HEK293T (cell line): ENCODE data around the gene ZSWIM5.

ENCODE experiments used
- CTCF ChIA-PET: fragments of 350-600 bp; formaldehyde crosslinking; extraction: SDS; loops from one replicate; lab custom pipeline; 2021; ENCODE audit warnings: antibody characterized with exemption, inconsistent platforms; lab: Yijun Ruan, JAX
- POLR2A ChIA-PET: fragments of 350-600 bp; formaldehyde crosslinking; extraction: SDS; loops from one replicate; lab custom pipeline; 2020; ENCODE audit warnings: antibody characterized with exemption, inconsistent platforms; lab: Yijun Ruan, JAX
- DNase-seq: peaks from one replicate; pipeline ENCODE4 v3.0.0; 2012; ENCODE audit warnings: mixed read lengths; ENCODE audit errors: extremely low spot score
- ARNT ChIP-seq: fragments of 450-650 bp; IDR thresholded peaks from 2 replicates; pipeline ENCODE4 v1.6.1; 2017; ENCODE audit warnings: mild to moderate bottlenecking
- BHLHE40 ChIP-seq: fragments of 450-650 bp; IDR thresholded peaks from 2 replicates; pipeline ENCODE4 v1.6.1; 2016; ENCODE audit warnings: mild to moderate bottlenecking, moderate library complexity, borderline replicate concordance
- CTBP1 ChIP-seq: fragments of 450-650 bp; IDR thresholded peaks from 2 replicates; pipeline ENCODE4 v1.6.1; 2016; ENCODE audit warnings: borderline replicate concordance
- ELF4 ChIP-seq: fragments of 450-650 bp; IDR thresholded peaks from 2 replicates; pipeline ENCODE4 v1.6.1; 2017; ENCODE audit warnings: antibody characterized with exemption
- FOXA1 ChIP-seq: fragments of 450-650 bp; IDR thresholded peaks from 2 replicates; pipeline ENCODE4 v1.6.1; 2016; ENCODE audit warnings: mild to moderate bottlenecking
- FOXK2 ChIP-seq: fragments of 450-650 bp; IDR thresholded peaks from 2 replicates; pipeline ENCODE4 v1.6.1; 2016; ENCODE audit warnings: mild to moderate bottlenecking
- FOXM1 ChIP-seq: fragments of 450-650 bp; IDR thresholded peaks from 2 replicates; pipeline ENCODE4 v1.6.1; 2017; ENCODE audit warnings: mild to moderate bottlenecking, borderline replicate concordance
- HDGF ChIP-seq: fragments of 450-650 bp; IDR thresholded peaks from 2 replicates; pipeline ENCODE4 v1.6.1; 2017; ENCODE audit warnings: antibody characterized with exemption, borderline replicate concordance
- L3MBTL2 ChIP-seq: fragments of 450-650 bp; conservative IDR thresholded peaks from 2 replicates; pipeline ENCODE4 v1.6.1; 2016; ENCODE audit warnings: mild to moderate bottlenecking
- LEF1 ChIP-seq: fragments of 450-650 bp; IDR thresholded peaks from 2 replicates; pipeline ENCODE4 v1.6.1; 2017; ENCODE audit warnings: mild to moderate bottlenecking, borderline replicate concordance
- NFRKB ChIP-seq: fragments of 450-650 bp; IDR thresholded peaks from 2 replicates; pipeline ENCODE4 v1.6.1; 2016; ENCODE audit warnings: mild to moderate bottlenecking, moderate library complexity
- PKNOX1 ChIP-seq: fragments of 450-650 bp; IDR thresholded peaks from 2 replicates; pipeline ENCODE4 v1.6.1; 2016
- SP1 ChIP-seq: fragments of 450-650 bp; IDR thresholded peaks from 2 replicates; pipeline ENCODE4 v1.6.1; 2017
- SUZ12 ChIP-seq: fragments of 450-650 bp; IDR thresholded peaks from 2 replicates; pipeline ENCODE4 v1.6.1; 2016; ENCODE audit warnings: mild to moderate bottlenecking
- TARDBP ChIP-seq: fragments of 450-650 bp; IDR thresholded peaks from 2 replicates; pipeline ENCODE4 v1.6.1; 2016
- ZNF384 ChIP-seq: fragments of 450-650 bp; IDR thresholded peaks from 2 replicates; pipeline ENCODE4 v1.6.1; 2016

The ZSWIM5 gene

GRCh38 chr1:45043094-45043493 is 163.3 kb downstream of the ZSWIM5 start:
- DNase-seq = no peak
- POLR2A ChIA-PET = no interaction called here
- no peak for TF ChIP-seq ELF4
- no peak for TF ChIP-seq SUZ12
- TF ChIP-seq FOXA1 = no peak
- no peak for TF ChIP-seq LEF1
- no peak for TF ChIP-seq FOXK2
- TF ChIP-seq BHLHE40 = no peak
- TF ChIP-seq L3MBTL2 = no peak
- no peak for TF ChIP-seq CTBP1
- TF ChIP-seq NFRKB = no peak
- TF ChIP-seq TARDBP = no peak
- no peak for TF ChIP-seq SP1
- no peak for TF ChIP-seq ARNT
- no peak for TF ChIP-seq FOXM1
- TF ChIP-seq ZNF384 = no peak
- CTCF ChIA-PET = no interaction called here

- CTCF ChIA-PET = interaction anchor here (0.8 kb wide), 1 partner anchor 22 kb away, joined by 4 read pairs; no protein-coding TSS in a partner anchor
- TF ChIP-seq FOXA1 (no peak), ELF4 (no peak), ARNT (no peak), FOXM1 (no peak), BHLHE40 (no peak), ZNF384 (no peak), L3MBTL2 (no peak), LEF1 (no peak), FOXK2 (no peak), PKNOX1 (no peak)
- DNase-seq = no peak
- POLR2A ChIA-PET = no interaction called here
Measured at GRCh38 chr1:45040297-45040696, 166.1 kb downstream of the ZSWIM5 start.

GRCh38 chr1:45038661-45039364 is 167.6 kb downstream of the ZSWIM5 start:
- DNase-seq = no peak
- CTCF ChIA-PET = no interaction called here
- TF ChIP-seq ARNT (no peak), BHLHE40 (no peak)
- POLR2A ChIA-PET = no interaction called here

GRCh38 chr1:45038240-45038639 is 168.2 kb downstream of the ZSWIM5 start:
- DNase-seq = no peak
- ChIA-PET POLR2A (no interaction called here), CTCF (no interaction called here)
- no peak for TF ChIP-seq PKNOX1
- no peak for TF ChIP-seq FOXK2
- no peak for TF ChIP-seq BHLHE40
- no peak for TF ChIP-seq HDGF
- no peak for TF ChIP-seq ELF4
- no peak for TF ChIP-seq ZNF384
- no peak for TF ChIP-seq LEF1
- no peak for TF ChIP-seq FOXM1
- no peak for TF ChIP-seq SUZ12
- no peak for TF ChIP-seq TARDBP
- TF ChIP-seq NFRKB = no peak
- no peak for TF ChIP-seq ARNT
- no peak for TF ChIP-seq FOXA1
- TF ChIP-seq SP1 = no peak
- TF ChIP-seq CTBP1 = no peak
- TF ChIP-seq L3MBTL2 = no peak

GRCh38 chr1:45037456-45037855 is 168.9 kb downstream of the ZSWIM5 start:
- TF ChIP-seq BHLHE40 (no peak), ARNT (no peak), HDGF (no peak), ELF4 (no peak), SP1 (no peak), PKNOX1 (no peak), CTBP1 (no peak)
- no peak for DNase-seq
- ChIA-PET POLR2A (no interaction called here), CTCF (no interaction called here)

GRCh38 chr1:45035631-45036301 is 170.6 kb downstream of the ZSWIM5 start:
- DNase-seq = no peak
- TF ChIP-seq ARNT (no peak), TARDBP (no peak), FOXA1 (no peak), HDGF (no peak), CTBP1 (no peak), FOXM1 (no peak), SP1 (no peak), LEF1 (no peak), SUZ12 (no peak), PKNOX1 (no peak), L3MBTL2 (no peak), ZNF384 (no peak), FOXK2 (no peak), NFRKB (no peak), ELF4 (no peak)
- CTCF ChIA-PET = no interaction called here
- POLR2A ChIA-PET = no interaction called here
